ENCODE results near the gene KIF18B.

- no peak for TF ChIP-seq CTCF (conservative IDR thresholded peaks at IDR 0.05; ENCODE audit: low read length)
- TF ChIP-seq EZH2phosphoT487 (IDR thresholded peaks at IDR 0.05; ENCODE audit: borderline replicate concordance, low read depth, low read length): no peak
Measured at GRCh38 chr17:44967026-44967906, 19.7 kb upstream of the KIF18B start.

All from OCI-LY7 (cell line).